Stimulated activated CD4-positive, alpha-beta T cell treated with anti-CD3 and anti-CD28 coated beads, Interleukin-2, amount 100 ng/mL, for 4 hours (primary cell): ENCODE results near the gene BMPER.

ENCODE experiments used
- DNase-seq: peaks from one replicate; pipeline ENCODE4 v3.0.0-alpha.2; 2020; ENCODE audit warnings: low read depth

Gene BMPER

DNA sequence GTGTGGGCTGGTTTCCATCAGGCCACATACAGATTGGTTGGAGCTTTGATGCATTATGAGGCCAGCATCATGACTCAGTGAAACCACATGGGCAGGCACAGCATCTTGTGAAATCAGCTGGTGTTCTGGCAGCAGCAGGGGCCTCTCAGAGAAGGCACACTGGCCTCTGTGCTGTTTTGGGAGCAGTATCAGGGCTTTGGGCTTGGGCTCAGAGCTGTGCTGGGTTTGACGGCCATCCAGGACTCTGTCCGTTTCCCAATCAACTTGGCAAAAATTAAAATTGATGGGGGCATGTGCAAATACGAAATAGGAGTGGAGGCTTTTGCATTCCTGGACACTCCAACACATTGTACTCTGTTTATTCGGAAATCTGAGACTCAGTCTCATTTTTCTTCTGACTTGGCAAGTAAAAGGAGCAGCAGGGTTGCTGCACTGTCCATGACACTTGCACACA, 190.9 kb downstream of the BMPER start:
- DNase-seq, result no peak

DNA sequence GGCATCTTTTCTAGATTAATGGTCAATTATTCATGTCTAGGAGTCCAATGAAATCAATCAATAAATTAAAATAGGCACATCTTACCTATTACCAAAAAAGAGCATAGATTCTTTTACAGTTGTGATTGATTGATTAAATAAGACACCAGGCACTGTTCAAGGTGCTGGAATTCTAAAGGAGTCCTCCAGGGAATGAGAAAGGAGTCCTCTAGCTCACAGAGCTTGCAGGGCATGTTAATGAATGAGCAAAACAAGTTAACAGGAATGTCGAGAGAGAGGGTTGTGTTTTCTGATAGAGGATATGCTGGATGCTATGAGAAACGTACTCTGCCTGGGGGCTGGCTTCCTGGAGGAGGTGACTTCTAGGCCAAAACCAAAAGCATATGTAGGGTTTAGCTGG, 191.4 kb downstream of the BMPER start:
- no peak for DNase-seq

DNA sequence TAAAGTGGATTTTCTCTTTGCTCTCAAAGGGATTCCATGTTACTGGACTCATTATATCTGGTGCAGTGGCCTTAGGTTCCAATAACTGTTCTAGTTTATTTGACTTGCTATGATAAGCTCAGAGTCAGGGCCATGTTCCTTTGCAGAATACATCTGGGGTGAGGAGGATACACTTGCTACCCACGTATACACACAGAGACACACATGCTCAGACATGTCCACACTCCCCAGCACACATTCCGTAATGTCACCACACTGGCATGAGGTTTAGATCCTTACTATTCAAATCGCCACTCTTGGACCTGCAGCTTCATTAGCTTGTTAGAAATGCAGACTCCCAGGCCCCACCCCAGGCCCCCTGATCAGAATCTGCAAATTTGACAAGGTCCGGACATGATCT, 195.3 kb downstream of the BMPER start:
- no peak for DNase-seq

DNA sequence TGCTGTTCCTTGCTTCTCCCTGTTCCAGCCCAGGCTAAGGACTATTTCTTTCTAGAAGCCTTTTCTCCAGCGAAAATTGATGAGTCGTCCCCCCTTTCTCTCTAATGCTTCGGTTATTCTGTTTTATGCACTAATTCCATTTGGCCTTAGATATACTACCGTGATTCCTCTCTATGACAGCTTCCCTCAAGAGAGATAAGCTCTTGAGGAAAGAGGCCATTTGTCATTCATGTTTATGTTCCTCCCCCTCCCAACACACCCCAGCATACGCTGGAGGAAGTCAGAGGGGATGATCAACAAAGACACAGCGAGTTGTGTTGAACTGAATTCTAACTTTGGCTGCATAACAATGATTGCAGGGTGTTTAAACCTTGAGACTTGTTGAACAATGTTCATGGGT, 198.8 kb downstream of the BMPER start:
- no peak for DNase-seq

DNA sequence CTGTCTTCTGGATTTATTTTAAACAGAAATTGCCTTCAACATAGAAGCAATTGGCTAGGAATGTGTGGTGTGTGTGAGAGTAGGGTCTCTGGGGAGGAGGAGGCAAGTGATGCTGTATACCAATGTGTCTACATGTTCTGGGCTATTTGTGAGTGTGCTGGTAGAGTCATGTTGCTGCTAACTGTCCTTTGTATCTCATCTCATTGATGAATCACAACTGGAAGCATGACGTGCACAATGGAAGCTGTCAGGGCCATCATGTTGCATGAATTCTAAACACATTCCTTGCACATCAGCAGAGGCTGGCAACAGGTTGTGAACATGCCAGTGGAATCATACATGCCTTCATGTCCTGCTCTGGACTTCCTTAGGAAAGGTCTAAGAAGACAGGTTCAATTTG, 199.7 kb downstream of the BMPER start:
- no peak for DNase-seq

DNA sequence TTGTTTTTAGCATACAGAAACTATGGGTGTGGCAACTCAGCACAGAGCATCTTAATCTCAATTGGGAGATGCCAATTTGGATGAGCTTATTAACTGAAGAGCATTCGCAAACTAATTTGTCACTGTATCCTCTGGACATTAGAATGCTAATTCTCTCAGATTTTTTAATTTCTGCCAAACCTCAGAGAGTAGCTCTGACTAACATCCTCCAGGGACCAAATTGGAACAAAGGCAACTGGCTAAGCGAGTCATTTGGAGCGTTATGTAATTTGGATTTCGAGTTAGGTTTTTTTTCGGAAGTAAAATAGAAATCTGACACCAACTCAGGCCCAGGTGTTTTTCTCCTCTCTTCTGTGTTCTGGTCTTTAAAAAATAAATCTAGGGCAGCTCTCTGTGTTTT, 201.9 kb downstream of the BMPER start:
- no peak for DNase-seq

DNA sequence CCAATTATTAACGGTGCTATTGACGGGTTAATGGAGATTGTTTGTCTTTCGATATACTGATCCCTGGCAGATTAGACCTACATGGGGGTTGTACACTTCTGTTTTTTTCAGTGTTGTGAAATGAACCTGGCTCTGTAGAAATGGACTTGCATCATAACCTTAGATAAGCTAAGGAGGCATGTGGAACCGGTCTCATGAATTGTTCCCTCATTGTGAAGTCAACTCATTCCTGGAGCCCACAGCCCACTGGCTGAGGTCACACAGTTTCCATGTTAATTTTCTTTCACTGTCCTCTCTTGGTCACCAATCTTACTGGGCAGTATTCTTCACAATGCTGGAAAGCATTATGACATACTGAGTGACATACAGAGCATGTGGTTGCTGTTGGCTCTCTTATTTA, 202.8 kb downstream of the BMPER start:
- DNase-seq, result no peak

DNA sequence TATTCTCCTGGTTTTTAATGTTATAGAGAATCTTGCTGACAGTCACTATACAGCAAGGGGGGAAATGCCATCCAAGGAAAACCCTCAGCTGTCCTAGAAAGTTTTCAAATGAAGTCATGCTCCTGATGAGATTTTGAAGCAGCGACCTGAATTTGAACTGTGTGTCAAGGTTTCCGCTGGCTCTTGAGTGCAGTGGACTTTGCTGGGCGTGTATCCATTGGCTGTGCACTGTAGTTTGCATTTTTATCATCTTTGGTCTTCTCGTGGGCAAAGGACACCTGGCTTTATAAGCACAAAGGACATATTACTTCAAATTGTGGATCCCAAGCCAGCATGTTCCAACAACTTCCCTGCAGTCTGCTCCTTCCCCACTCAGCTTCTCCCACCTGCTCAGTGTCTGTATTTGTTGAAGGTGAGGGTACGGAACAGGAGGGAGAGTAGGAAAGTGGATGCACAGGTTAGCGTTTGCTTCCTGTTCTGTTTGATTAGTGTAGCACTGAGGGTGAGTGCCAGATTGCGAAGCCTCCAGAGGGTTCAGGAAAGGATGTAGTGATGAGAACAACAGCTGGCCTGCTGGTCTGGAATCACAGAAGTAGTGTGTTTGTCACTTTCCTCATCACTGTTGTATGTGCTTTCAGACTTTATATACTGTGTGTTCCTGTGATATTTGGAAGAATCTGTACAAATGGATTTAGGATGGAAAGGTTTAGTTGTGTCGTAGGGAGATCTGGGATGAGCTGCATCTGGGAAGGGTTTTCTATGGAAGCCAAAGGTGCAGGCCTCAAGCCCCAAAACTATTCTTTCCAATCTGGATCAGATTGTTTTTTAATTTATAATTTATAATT, 204.8 kb downstream of the BMPER start:
- no peak for DNase-seq

DNA sequence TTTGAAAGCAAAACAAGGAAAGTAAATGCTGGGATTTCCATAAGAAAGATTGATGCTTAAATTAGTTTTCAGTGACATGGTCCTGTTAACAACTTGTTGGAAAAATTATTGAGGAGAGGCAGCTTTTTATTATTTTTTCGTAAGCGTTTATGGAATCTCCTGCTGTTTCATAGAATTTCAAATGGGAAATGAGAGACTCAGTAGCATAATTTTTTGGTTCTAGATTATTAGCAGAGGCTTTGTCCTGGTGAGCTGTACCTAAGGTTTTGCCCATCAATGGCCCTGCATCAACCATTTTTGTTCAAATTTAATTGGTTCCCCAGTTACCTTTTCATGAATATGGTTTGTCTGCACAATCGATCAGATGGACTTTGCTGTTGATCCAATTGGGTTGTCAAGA, 205.7 kb downstream of the BMPER start:
- DNase-seq, result no peak

DNA sequence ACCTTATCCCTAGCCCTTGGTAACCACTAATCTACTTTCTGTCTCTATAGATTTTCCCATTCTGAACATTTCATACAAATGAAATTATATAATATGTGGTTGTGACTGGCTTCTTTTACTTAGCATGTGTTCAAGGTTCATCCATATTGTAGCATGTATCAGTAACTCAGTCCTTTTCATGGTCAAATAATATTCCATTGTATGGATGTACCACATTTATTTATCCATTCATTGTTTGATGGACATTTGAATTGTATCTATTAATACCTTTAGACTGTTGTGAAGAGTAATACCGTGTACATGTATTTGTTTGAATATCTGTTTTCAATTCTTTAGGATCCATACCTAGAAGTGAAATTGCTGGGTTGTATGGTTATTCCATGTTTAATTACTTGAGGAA, 210.2 kb downstream of the BMPER start:
- no peak for DNase-seq

DNA sequence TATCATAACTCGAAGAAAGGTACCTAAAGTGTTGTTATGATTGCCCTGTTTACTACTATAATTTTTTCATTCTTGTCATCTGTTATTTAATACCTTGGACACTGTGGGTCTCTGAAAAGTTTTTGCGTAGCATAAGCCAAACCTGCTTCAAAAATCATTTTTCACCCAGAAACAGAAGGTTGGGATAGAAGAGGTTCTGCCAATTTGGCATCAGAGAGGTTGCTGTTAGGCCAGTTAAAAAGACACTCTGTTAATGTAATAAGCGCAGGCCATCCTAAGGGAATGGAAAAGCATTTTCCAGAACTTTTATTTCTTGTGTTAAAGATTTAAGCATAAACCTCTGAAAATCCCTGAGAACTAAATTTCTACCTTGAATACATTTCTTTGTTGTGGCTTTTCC, 212.2 kb downstream of the BMPER start:
- DNase-seq, result no peak

DNA sequence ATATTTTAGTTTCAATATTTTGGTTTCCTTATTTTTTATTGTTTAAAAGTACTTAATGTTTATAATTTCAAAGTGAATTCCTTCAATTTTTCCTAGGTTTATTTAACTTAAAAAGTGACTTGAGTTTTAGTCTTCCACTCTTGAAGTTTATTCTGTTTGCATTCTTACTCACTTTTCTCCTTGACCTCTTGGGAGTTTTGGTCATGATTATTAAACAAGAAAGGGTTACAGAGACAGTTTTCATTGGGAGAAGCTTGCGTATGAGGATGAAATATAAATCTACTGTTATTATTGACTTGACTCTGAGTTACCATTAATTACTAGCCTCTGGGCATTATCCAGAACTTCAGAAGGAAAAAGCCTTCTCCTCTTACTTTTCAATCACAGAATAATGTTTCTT, 216.0 kb downstream of the BMPER start:
- DNase-seq, result no peak

DNA sequence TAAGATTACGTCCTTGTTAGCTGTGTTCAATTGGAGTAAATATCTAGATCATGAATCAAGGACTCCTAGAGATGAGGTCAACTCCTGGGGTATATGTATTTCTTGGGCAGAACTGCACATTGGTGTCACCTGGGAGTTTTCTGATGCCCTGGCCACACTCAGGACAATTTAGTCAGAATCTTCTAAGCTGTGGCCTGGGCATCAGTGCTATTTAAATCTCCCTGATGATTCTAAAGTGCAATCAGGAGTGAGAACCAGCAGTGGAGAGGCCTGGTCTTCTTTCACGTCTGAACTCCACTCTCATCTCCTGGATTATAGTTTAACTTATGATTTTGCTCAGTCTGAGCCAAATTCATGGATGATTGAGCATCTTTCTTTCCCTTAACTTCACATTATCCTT, 218.0 kb downstream of the BMPER start:
- no peak for DNase-seq

DNA sequence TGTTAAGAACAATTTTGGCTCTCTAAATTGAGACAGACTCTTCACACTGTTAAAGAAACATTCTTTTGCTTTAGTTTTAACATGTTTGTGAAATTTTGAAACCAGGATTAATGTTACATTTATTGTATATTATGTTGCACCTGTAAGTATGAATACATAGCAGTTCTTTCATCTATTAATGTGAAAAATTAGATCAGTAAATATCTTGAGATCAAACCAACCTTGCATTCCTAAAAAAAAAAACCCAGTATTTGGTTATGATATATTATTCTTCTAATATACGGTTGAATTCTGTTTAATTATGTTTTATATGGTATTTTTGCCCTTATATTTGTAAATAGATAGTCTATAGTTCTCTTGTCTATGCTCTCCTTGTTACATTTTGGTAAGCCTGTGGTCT, 219.4 kb downstream of the BMPER start:
- no peak for DNase-seq

DNA sequence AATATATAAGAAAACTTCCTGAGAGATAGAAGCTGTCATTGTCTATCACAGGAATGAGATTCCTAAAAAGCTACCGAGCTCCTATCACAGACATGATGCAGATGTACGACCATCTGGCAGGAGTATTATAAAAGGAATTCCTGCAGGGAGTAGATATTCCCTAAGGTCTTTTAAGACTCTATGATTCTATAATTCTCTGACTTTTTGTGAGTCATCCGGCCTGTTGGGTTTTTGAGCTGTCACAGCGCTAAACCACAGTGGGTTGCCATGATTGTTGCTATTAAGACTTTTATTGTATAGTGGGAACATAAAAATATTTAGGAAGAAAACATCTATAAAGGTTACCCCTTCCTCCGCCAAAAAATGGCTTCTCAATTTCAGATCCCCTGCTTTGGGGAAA, 223.4 kb downstream of the BMPER start:
- DNase-seq, result no peak

DNA sequence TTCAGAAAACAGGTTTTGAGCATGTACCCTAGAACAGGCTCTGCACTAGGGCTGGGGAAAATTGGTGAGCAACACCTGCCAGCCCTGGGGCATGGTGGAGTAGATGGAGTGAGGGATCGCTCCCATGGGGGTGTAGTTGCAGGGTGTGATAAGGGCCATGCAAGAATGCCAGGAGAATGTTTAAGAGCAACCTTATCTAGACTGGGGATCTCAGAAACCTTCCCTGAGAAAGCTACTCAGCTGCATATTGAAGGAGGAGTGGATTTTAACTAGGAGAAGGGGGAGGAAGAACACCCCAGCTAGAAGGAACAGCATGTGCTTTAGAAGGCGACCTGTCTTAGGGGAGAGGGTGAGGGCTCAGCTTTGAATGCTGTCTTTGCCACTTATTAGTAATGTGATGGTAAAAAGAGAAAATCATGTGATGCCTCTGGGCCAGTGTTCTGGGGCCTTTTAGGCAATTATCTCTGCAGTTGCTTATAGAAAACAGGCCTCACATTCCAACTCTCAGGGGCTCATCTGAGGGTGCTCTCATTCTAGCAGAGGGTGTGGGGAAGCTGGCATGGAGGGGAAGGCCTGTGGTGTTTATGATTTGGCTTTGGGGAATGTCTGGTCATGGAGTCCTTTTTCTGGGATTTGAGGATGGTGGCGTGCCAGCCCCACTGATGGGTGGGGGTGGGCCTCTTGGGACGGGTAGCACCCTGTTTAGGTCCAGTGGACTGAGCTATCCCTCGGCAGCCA, 225.4 kb downstream of the BMPER start:
- no peak for DNase-seq

DNA sequence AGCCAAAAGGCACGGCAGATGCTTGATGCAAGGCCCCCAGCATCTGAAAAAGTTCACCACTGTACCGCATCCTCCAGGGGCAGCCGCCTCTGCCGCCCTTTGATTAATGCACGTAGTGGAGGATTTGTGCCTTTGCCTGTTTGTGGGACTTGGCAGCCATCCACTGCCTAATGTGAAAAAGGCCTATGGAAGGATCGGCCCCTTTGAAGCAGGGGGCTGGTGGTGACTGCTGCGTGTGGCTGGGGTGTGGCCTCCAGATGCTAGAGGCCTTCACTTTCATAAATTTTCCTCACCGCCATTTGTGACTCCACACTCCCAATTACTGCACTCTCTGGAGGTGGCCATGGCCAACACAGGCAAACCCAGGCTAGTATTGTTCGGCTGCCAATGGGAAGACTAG, 226.0 kb downstream of the BMPER start:
- DNase-seq, result no peak

DNA sequence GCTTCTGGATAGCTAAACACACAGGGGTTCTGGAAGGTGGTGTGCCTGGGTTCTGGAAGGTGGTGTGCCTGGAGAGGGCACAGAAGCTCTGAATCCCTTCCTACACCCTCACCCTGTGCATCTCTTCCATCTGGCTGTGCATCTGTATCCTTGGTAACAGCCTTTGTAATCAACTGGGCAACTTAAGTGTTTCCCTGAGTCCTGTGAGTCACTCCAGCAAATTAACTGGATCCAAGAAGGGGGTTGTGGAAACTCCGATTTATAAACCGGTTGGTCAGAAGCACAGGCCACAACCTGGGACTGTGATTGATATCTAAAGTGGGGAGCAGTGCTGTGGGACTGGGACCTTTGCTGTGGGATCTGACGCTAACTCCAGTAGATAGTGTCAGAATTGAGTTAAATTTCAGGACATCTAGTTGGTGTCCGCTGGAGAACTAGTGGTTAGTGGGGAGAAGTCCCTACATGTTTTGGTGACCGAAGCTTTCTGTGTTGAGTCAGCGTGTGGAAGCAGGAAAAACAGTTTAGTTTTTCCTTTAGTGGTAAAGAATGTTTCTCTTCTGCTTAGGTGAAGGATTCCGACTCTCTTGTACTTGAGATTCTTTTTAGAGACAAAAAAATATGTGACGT, 228.1 kb downstream of the BMPER start:
- no peak for DNase-seq

DNA sequence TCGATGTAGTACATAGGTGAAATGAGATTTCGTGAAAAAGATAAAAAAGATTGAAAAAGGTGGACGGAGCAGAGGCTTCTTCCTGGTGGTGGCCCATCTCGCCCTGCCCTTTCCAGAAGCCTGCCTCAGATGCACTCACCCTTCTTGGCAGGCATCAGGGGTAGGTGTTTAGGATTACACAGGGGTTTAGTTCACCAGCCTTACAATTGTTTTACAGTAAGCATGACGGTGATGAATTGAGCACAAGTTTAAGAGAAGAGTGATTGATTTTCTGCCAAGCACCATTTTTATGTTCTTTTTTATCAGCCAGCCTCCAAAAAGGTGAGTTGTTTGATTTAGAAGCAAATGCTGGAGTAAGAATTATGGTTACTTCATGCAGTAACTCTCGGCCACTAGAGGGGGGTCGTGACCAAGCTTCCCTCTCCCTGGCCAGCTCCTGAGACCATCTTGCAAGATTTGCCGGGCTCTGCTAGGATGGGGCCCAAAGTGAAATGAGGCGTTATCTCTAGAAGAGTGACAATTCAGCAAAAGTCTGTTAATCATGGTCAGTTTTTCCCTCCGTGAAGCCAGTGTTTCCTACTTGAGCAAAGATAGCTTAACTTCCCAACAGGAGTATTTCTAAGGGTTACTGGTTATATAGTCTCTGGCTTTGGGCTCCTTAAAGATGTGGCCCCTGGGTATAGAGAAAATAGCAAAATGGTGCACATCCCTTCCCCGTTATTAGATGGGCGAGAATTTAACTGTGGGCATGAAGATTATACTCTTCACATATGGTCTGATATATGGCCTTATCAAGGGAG, 228.8 kb downstream of the BMPER start:
- no peak for DNase-seq

DNA sequence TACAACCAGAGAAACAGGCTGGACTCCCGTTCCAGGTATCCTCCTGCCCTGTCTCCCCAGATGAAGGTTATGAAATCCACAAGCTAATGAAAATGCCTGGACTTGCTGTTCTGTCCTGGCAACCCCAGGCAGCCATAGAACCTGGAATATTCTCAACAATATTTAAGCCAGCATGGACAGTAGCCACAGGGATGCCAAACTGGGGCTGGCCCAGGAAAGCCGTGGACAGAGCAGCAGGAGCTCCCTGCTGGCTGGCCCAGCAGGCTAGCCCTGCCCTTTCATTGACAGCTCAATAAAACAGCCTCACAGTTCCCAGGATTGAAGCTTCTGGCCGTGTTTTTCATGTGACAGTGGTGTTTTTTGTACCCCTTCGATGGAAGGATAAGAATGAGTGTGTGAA, 230.6 kb downstream of the BMPER start:
- no peak for DNase-seq

DNA sequence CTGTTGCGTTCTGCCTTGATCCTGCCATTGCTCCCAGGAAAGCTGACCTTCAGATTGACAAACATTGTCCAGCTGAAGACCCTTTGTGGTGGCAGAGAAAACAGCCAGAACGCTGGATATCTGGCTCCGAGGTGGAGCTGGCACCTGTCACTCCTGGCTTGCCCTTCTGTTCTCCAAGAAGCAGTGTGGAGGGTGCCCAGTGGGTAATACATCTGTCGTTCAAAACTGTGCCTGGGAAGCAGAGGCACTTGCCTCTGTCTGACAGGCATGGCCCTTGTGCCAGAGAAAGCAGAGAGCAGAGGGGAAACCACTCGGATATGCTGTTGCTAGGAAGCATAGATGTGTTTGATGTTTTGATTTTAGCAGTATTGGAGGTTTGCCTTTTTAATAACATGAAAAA, 231.4 kb downstream of the BMPER start:
- DNase-seq, result no peak

DNA sequence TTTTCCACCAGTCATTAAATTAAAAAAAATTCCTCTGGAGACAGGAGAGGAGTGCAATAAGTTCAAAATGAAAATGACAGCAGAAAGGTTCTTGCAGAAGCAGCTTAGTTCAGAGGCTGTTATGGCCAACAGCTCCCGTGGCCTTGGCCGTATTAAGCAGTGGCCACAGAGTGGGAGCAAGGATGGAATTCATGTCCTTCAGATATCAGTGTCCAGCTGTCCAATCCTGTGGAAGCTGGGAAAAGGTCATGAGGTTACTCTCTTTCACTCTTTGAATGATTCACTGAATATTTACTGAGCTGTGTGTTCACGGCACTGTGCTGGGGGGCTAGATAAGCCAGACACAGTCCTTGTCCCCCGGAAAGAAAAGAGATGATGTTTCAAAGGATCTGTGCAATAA, 231.8 kb downstream of the BMPER start:
- DNase-seq, result no peak
